GM06990 (cell line): ENCODE results near the gene STAM.

Source experiments
- DNase-seq: peaks from one replicate; pipeline ENCODE4 v3.0.0-alpha.2; 2011; ENCODE audit not compliant: insufficient read length; ENCODE audit errors: extremely low read depth
- H3K27me3 ChIP-seq: replicated peaks from 2 replicates; pipeline ENCODE4 v1.6.0; 2011; ENCODE audit warnings: low read length; ENCODE audit not compliant: control insufficient read depth, insufficient read depth
- H3K36me3 ChIP-seq: 2 replicates; pipeline ENCODE4 v1.5.1; 2011; ENCODE audit warnings: low read length; ENCODE audit not compliant: control insufficient read depth, insufficient read depth
- H3K4me3 ChIP-seq: replicated peaks from 2 replicates; pipeline ENCODE4 v1.5.1; 2011; ENCODE audit warnings: low read depth, mild to moderate bottlenecking, control low read depth, low read length
- TF ChIP-seq, protein P1 (sequence below): IDR thresholded peaks from 2 replicates; pipeline ENCODE4 v1.5.1; 2011; ENCODE audit warnings: low read length, control low read depth, mild to moderate bottlenecking, inconsistent platforms; ENCODE audit not compliant: insufficient read depth, poor library complexity, severe bottlenecking

Gene STAM

DNA sequence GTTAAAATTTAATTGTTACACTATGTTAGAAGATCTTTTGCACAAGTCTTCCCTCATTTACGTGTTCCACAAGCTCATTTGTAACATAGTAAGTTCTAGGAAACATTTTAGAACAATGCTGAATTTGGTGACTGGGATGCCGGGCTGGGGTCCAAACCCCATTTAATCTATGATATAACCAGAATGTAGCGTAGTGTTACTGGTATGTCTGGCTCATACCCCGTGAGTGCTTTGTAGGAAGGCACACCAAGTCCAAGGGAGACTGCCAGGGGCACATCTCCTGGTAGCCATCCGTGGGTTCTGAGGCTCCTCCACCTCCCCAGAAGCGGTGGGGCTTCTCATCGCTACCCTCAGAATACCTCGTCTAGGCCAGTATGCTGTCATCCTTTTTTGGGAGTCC is 86.7 kb downstream of the STAM start:
- TF ChIP-seq, protein P1, sequence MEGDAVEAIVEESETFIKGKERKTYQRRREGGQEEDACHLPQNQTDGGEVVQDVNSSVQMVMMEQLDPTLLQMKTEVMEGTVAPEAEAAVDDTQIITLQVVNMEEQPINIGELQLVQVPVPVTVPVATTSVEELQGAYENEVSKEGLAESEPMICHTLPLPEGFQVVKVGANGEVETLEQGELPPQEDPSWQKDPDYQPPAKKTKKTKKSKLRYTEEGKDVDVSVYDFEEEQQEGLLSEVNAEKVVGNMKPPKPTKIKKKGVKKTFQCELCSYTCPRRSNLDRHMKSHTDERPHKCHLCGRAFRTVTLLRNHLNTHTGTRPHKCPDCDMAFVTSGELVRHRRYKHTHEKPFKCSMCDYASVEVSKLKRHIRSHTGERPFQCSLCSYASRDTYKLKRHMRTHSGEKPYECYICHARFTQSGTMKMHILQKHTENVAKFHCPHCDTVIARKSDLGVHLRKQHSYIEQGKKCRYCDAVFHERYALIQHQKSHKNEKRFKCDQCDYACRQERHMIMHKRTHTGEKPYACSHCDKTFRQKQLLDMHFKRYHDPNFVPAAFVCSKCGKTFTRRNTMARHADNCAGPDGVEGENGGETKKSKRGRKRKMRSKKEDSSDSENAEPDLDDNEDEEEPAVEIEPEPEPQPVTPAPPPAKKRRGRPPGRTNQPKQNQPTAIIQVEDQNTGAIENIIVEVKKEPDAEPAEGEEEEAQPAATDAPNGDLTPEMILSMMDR, result no peak
- DNase-seq, result no peak
- Histone ChIP-seq H3K27me3 (no peaks in the 10 kb centered on the region), H3K36me3 (no peaks in the 10 kb centered on the region), H3K4me3 (no peak overlapping the region)

DNA sequence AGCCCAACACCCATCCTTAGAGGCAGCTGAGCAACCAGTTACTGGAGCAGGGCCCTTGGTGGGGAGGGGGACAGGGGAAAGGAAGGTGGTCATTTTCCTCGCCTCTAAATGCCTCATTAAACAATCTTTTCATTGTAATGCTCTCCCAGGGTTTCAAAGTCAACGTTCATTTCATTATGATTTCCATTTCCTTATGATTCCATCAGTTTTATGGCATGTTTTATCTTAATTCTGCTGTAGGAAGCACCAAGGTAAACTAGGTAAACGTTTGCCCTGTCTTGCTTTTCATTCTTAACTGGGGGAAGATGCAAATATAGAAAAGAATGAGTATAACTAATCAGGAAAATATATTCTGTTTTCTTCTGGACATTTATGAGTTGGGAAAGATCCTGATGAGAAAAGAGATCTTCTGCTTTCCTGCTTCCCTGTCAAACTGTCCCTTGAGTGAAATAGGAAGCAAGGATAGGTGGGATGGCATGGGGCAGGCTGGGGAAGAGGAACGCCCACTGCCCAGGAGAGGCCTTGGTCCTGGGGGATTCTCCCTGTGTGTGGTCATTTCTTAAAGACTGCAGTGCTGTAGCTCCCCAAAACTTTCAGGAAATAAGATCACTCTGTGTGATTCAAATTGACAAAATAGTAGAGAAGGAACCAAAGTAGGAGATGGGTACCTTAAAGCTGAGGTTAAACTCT is 87.5 kb downstream of the STAM start:
- TF ChIP-seq, protein P1, result no peak
- no peak for DNase-seq
- no peaks in the 10 kb centered on the region for H3K36me3 ChIP-seq
- H3K27me3 ChIP-seq, result no peaks in the 10 kb centered on the region
- no peak overlapping the region for H3K4me3 ChIP-seq

DNA sequence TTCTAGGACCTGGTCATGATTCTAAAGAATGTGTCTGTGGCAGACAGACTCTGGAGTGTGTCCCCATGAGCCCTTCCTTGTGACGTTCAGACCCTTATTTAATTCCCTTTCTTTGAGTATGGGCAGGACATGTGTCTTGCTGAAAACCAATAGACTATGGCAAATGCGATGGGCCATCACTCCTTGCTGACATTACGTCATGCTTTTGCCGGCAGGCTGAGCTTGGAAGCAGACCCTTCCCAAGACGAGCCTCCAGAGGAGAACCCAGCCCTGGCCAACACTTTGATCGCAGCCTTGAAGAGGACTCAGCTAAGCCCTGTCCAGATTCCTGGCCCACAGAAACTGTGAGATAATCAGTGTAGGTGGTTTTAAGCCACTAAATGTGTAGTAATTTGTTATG is 89.7 kb downstream of the STAM start:
- TF ChIP-seq, protein P1, result no peak
- Histone ChIP-seq H3K36me3 (no peaks in the 10 kb centered on the region), H3K4me3 (no peak overlapping the region), H3K27me3 (no peaks in the 10 kb centered on the region)
- DNase-seq, result no peak

DNA sequence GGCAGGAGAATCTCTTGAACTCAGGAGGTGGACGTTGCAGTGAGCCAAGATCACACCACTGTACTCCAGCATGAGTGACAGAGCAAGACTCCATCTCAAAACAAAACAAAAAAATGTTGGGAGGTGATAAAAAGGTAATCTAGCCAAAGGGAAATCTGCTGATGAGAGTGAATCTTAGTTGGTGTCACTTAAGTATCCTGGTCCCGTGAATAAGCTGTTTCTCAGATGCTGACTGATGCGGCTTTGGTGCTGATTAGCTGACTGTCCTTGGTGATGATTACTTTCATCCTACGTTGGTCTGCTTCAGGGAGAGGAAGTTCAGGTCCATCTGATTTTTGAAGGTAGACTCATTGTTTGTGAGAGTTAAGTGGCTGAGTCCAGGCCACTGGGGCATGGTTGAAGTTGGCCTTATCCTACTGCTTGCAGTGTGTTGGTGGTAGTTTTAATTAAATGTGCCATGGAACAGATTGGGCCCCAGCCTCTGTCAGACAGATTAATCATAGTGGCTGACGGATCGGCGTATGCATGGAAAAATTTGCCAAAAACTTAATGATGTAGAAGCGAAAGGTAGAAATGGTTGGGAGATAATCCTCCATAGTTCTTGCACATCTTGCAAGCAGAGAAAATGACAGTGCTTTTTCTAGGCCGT is 90.6 kb downstream of the STAM start:
- no peaks in the 10 kb centered on the region for H3K36me3 ChIP-seq
- H3K27me3 ChIP-seq, result no peaks in the 10 kb centered on the region
- no peak overlapping the region for H3K4me3 ChIP-seq
- TF ChIP-seq, protein P1, result no peak
- no peak for DNase-seq

DNA sequence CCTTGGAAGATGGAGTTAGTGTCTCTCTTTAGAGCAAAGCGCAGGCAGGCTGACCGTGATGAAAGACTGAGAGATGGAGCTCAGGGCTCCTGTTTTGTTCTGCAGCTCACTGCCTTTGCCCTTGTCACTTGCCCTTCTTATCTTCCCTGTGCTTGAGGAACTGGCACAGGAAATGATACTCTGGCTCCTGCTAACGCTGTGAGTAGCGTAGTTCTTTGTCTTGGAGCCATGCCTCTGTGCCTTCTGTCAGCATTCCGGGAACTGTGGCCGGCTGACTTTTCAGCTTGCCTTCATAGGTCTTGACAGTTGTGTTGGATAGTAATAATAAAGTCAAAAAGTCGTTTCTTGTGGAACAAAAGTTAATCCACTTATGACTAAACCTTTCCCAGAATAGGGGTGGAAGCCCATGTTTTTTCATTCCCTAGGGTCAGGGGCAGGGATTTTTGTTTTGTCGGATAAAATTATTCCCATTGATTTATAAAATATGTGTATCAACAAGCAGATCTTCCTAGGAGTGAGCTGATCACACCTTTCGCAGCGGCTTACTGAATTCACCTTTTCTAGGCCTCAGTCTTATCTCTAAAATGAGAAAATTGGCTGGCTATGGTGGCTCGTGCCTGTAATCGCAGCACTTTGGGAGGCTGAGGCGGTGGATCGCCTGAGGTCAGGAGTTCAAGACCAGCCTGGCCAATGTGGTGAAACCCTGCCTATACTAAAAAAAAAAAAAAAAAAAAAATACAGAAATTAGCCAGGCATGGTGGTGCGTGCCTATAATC is 91.4 kb downstream of the STAM start:
- no peaks in the 10 kb centered on the region for H3K27me3 ChIP-seq
- TF ChIP-seq, protein P1, result no peak
- no peak for DNase-seq
- H3K36me3 ChIP-seq, result no peaks in the 10 kb centered on the region
- H3K4me3 ChIP-seq, result no peak overlapping the region
